ENCODE data around the gene CD44.
"Not testable (repeated sequence)": the region's sequence is repeated elsewhere in the genome, so short reads cannot be mapped to it uniquely, and the experiment has no call there.

Gene CD44

DNA sequence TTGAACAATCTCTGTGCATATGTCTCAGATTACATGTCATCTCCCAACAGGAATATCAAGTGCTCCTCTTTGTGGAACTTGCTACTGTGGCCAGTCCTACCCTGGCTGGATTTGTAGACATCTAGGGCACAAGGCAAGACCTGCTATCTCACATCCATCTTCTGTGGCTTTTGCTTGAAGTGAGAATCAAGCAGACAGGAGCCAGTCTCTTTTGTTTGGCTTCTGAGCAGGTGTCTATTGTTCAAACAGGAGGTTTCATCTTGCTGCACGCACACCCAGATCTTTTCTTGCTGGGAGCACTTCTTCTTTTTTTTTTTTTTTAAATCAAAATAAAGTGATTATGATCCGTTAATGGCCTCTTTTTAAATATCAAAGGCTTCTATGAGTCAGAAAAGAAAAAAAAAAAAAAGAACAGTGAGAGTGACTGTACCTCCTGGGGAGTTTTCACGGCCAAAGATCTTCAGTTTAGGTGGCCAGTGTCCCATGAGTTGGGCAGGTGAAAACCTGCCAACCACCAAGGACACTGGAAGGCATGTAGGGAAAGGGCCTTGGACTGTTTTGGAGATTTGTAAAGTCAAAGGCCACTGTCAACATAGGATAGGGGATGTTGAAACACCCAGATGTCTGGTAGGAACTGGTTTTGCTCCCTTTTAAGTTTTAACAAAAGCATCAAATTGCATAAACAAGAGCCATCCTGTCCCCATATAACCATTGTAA, 78.1 kb downstream of the CD44 start:
- no peak for DNase-seq

DNA sequence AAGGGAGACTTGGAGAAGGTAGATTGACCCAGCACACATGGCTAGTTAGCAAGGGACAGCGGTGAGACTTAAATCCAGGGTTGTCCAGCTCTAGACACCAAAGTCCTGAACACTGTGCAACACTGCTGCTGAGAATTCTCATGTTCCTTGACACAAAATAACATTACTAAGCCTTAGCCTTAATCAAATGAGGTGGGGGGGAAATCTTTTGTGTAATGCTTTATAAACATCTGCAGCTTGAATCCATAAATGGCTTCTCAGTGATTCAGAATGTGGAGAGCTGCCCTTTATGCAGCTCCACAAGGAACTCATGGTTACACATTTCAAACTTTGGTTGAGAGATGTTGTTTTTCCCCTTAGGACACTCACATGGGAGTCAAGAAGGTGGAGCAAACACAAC, 80.0 kb downstream of the CD44 start:
- no peak for DNase-seq

DNA sequence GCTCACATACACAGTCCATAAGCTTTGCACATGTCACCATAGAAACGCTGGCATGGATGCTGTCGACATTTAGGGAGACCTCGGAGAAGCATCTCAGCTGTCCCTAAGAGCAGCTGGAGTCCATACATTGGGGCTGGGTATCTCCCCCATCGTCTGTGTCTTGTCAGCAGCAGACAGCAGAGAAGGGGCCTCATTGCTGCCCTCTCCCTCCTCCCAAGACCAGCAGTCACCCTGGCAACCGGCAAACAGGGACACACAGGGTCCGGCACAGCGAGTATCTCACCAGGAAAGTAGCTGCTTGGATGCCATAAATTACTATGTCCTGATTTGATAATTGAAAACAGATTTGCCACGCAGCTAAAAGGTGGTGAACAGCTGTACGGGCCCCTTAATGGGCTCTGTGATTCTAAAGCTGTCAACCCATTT, 84.4 kb downstream of the CD44 start:
- DNase-seq = peak; percentile 81

DNA sequence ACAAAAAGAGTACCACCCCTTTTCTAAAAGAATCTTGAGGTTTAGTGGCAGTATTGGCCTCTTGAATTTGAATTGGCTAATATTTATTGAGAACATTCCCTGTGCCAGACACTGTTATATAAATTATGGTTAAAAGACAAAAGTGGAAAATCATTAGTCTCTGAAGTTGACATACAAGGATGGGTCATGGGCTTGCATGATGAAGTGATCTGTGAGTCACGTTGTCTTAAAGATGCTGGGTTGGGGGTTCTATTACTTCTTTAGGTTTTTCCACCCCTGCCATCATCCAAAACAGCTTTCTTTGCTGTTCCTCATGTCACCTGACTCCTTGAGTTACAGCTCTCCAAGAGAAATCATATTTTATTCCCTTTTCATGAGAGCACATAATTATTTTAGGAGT, 85.0 kb downstream of the CD44 start:
- no peak for DNase-seq

DNA sequence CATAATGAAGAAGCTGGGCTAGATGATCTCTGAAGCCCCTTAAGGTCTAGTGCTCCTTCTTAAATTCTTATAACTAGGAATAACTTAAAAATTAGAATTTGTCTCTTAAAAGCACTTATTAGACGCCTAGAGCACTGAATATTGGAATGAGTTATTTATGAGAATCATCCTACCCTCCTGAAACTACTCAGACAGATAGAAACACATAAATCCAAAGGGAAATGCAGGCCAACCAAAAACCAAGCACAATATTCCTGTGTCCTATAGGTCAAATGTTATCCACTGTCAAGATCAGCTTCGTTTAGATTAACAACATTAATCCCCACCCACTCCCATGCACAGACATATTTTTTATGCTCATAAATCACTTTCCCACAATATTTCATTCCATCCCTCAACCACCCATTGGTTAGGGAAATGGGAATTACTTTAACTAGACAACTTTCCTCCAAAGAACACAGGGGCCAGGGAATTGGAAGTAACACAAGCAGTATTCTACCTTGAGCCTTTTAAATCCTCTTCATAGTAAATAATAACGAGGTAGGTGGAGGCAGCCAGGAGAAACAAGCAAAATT, 87.1 kb downstream of the CD44 start:
- no peak for DNase-seq

DNA sequence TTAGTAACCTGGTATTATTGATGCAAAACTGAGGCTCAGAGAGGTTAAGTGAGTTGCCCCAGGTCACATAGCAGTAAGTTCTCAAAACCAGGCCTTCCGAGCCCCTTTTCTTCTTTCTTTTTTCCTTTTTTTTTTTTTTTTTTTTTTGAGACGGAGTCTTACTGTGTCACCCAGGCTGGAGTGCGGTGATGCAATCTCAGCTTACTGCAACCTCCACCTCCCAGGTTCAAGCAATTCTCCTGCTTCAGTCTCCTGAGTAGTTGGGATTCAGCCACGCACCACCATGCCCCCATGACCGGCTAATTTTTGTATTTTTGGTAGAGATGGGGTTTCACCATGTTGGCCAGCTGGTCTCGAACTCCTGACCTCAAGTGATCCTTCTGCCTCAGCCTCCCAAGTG, 87.8 kb downstream of the CD44 start:
- DNase-seq = not testable (repeated sequence)

DNA sequence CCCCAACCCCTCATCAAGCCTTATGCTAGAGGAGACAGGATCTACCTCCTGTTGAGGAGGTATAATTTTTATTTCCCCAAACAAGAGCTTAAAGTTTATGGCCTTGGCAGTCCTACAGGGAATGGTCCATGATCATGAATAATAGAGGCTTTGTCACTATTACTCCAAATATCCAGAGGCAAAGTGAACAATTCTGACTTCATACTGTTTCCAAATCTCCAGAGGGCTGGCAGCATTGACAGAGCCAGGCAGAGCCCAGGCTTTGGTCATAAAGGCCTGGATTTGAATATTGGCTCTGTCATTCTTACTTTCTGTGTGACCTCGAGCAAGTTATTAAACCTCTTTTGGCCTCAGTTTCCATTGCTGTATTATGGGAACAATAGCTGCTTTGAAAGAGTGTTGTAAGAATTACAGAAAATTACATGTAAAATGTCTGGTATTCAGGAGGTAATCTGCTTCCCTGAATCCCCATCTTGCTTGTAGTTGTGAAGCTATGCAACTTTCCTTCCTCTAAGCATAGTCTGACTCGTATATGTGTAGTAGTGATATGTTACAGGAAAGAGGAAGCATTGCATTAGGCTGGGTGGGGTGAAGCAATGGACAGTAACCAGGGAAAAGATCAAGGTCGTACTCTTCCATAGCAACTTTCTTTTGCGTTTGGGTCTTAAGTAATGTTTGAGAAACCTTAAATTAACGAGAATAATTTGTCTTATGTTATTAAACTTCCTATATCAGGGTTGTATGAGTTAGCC, 88.8 kb downstream of the CD44 start:
- no peak for DNase-seq

DNA sequence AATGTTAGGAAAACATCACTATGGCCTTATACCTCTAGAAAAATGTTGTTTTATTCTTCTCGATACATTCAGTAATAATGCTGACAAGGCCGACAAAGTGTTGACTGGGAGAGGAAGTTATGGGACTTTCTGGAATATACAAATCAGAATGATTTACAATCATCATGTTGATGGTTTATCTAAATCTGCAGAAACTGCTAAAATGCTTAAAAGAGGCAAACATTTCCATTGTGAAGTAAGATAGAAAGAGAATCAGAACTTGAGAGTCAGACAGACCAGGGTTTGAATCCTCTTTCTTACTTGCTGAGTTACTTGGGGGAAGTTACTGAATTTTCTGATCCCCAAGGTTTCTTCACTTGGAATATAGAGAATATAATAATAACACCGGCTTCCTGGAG, 89.4 kb downstream of the CD44 start:
- DNase-seq = no peak

DNA sequence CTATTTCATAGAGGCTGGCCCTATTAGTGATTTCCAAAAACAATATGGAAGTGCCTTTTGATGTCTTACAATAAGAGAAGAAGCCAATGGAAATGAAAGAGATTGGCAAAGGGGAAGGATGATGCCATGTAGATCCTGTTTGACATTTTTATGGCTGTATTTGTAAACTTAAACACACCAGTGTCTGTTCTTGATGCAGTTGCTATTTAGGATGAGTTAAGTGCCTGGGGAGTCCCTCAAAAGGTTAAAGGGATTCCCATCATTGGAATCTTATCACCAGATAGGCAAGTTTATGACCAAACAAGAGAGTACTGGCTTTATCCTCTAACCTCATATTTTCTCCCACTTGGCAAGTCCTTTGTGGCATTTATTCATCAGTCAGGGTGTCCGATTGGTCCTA, 91.4 kb downstream of the CD44 start:
- no peak for DNase-seq

DNA sequence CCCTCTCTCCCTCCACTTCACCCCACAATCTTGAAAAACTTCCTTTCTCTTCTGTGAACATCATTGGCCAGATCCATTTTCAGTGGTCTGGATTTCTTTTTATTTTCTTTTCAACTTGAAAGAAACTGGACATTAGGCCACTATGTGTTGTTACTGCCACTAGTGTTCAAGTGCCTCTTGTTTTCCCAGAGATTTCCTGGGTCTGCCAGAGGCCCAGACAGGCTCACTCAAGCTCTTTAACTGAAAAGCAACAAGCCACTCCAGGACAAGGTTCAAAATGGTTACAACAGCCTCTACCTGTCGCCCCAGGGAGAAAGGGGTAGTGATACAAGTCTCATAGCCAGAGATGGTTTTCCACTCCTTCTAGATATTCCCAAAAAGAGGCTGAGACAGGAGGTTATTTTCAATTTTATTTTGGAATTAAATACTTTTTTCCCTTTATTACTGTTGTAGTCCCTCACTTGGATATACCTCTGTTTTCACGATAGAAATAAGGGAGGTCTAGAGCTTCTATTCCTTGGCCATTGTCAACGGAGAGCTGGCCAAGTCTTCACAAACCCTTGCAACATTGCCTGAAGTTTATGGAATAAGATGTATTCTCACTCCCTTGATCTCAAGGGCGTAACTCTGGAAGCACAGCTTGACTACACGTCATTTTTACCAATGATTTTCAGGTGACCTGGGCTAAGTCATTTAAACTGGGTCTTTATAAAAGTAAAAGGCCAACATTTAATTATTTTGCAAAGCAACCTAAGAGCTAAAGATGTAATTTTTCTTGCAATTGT, 92.3 kb downstream of the CD44 start:
- DNase-seq = no peak

DNA sequence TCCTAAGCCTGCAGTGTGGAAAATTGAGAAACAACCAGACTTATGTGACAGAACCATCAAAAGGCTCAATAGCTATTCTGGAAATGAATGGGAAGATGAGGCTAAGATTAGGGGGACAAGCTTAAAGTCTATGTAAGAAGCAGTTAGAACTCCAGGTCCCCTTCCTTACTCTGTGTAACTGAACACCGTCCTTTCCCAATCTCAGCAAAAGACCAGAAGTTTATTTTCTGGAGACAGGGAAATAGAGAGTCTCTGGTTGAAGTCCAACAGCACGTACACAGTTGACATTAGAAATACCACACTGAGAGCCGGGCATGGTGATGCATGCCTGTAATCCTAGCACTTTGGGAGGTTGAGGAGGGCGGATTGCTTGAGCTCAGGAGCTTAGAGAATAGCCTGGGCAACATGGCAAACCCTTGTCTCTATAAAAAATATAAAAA, 93.9 kb downstream of the CD44 start:
- DNase-seq = no peak

DNA sequence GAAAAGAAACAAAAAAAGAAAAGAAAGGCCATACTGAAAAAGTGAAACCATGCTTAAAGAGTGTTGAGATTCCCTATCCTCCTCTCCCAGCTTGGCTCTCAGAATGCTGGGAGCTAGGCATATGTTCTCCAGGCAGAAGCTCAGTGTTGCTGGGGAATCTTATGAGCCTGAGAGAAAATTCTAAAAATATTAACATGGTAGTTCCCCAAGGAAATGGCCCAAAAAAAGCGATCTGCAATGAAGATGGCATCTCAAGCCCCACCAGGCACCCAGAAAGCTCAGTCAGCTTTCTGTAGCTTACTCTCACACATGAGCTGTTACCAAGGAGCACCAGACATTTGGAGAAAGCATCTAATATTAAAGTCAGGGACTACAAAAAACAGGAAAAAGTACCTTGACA, 94.5 kb downstream of the CD44 start:
- no peak for DNase-seq

DNA sequence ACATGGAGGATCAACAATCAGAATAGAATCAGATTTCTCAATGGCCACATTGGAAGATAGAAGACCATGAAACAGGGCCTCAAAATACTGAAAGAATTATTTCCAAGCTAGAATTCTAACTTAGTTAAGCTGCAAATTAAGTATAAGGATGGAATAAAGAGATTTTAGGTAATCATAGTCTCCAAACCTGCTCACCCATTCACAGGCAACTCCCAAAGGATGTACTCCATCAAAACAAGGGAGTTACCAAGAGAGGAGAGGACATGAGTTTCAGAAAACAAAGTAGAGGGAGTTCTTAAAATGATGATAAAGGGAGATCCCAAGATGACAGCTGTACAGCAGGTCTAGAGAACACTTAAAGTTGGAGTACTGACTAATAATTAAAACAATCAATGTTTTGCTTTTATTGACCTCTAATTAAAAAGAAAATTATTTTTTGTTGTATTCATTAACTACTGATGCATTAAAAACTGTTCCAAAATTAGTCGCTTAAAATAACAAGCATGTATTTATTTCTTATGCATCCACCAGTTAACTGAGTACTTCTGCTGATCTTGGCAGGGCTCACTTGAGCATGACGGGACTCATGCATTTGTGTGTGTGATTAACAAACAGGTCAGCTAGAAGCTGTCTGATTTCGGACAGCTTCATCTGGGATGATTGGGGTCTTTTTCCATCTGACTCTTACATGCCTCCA, 95.6 kb downstream of the CD44 start:
- DNase-seq = no peak

DNA sequence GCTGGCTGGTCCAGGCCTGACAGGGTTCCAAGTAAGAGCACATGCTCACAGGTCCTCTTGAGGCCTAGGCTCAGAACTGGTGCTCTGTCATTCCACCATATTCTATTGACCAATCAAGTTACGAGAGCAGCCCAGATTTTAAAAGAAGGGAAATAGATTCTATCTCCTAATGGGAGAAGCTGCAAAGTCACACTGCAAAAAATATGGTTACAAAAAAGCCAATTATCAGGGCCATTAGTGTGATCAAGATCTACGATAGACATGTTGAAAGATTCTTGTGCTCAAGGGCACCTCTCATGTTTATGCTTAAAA, 96.1 kb downstream of the CD44 start:
- no peak for DNase-seq

DNA sequence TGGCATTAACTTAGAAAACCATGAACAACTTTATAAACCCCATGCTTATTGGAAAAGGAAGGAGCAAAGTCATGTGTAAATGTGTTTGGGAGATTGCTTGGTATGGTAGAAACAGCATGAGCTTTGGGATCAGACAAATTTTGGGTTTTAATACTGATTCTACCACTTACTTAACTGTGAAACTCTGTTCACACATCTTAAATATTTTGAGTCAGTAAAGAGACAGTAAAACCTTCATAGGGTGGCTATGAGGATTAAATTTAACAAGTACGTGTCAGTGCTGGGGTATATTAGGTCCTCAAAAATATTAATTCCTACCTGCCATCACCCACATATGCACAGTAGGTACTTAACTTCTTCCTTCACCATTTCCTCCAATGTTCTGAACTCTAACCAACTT, 96.5 kb downstream of the CD44 start:
- no peak for DNase-seq

DNA sequence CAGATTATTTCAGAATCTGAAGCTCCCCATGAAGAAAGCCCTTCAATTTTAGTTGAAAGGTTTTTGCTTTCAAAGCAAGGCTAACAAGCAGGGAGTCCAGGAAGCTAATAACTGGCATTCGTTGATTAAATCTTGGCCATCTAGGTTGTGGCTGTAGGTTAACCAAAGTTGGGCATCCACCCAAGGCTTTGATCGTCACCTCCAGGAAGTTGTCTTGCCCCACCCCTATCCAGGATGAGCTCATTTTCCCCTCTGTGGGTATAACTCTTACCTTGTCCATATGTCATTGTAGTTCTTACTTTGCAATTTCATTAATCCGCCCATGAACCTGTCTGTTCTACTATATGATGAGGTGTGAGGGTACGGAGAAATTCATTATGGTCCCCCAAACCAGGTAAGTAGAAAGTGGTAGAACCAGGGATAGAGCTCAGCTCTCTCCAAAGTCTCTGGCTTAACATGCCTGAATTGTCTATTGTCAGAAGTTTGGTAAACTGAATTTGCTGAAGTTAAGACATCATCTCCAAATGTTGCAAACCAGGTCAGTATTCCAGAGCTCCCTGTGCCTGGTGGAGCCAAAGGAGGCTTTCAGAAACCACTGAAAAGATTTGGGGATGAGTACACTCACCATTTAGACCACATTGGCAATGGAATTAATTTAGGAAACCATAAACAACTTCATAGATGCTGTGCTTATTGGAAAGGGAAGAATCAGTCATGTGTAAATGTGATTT, 97.1 kb downstream of the CD44 start:
- no peak for DNase-seq

DNA sequence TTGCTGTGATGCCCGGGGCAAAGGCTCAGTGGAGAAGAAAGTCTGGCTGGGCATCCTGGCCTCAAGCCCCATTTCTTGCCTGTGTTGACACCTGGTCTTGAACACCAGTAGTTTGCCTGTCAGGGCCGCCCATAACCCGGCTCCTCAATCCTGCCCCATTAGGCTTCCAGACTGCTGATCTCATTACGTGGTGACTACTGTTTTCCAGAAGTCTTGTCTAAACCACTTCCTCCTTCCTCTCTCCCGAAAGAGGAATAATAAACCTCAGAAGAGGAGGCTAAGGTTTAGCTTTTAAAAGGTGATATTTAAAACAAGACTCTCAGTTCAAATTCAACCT, 97.7 kb downstream of the CD44 start:
- DNase-seq = no peak

DNA sequence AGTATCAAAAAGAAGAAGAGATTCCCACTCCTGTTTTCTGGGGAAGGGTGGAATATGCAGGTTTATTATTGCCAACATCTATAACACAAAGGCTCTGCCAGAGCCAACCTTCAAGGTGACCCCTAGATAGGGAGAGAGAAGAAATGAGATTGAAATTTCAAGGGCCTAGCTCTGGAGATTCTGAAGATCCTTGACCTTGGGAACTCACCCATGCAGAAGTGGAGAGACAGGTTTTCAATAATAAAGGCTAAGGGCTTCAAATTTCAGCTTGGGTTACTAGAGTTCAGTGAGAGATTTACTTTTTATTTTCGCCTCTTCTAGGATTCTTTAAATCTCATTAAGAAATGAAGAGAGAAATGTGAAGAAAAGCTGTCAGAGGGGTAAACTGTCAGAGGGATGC, 98.4 kb downstream of the CD44 start:
- DNase-seq = no peak

DNA sequence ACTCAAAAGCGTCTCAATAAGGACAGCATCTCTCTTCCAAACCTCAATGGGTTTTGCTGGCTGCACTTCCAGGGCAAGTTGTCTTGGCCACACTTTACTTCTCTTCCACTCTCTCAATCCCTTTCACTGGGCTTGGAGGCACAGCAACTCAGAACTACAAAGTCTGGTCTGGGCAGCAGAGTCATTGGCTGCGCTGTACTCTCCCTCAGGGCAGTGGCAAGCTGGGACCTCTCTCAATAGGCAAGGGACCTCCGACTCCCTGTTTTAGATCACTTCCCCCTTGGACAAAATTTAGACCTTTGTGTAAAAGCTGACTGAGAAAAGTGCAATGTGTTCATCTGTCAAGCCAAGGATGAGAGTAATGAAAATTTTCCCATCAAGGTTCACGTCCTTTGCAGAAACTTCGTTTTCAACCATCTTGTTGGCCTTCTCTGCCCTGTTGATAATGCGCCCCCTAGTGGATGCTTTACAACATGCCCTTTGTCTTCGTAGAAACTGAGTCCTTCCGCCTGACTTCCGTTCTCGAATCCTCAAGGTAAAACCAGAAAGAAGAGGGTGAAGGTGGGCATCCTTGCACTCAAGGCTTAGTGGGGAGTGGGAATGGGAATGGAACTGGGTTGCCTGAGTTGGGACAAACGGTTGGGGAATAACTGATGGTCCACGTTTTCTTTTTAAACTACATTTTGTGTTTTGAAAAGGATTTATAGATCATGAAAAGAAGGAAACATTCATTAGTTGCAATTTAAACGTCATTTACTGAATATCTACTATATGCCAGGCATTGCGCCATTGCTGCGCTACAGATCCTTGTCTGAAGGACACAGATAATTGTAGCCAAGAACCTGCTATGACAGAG, 99.1 kb downstream of the CD44 start:
- no peak for DNase-seq

DNA sequence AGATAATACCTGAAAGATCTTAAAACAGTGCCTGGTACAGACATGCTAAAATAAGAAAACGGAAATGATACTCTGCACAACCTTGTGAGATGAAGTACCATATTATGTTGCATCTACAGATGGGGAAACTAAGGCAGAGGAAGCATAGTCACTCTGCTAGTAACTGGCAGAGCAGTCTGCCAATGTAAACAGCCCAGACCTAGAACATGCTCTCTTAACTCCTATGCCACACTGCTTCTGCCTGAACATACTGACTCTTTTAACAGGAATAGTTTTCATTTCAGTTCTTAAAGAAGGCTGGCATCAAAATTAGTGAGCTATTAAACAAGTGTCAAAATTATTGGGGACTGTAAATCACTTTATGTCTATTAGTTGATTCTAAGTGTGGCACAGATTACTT, 99.9 kb downstream of the CD44 start:
- DNase-seq = no peak

DNA sequence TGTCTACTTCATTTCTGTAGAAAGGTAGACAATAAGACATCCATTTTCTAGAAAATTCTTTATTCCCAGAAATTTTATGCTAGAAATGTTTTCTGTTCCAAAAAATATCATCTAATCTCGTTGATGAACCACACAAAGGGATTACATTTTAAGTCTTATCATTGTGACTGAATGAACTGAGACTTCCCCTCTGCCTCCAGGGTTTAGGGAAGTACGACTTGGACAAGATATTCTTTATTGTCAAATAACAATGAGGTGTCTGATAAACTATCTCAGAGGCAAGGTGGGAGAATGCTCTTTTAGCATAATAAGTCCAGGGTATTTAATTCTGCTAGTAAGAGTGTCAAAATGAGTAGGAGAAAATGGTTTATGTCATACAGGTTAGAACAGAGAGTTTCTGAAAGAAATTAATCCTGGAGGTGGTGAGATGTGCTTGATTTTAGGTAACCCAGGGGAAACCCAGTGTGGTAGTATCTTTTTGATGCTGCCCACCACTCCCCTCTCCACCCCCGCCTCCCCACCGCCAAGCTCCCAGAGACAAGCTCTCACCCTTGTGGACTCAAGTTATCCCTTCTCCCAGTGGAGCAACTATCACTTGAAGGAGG, 100.6 kb downstream of the CD44 start:
- DNase-seq = no peak
